CD8-positive, alpha-beta memory T cell (primary cell): ENCODE measurements around the gene SYP. TPM values are rescaled to one million over a fixed set of nuclear protein-coding genes. Genes with fewer than 3 reads are reported as not detected.

ENCODE experiments used
- CTCF ChIA-PET: fragments of 350-600 bp; sonication (Branson Sonifier 250); formaldehyde crosslinking; loops from one replicate; lab custom pipeline; 2021; ENCODE audit warnings: antibody characterized with exemption; lab: Charles Lee
- POLR2A ChIA-PET: fragments of 350-600 bp; sonication (Branson Sonifier 250); formaldehyde crosslinking; loops from one replicate; lab custom pipeline; 2021; ENCODE audit warnings: antibody characterized with exemption; lab: Charles Lee
- DNase-seq, 5 donors: peaks; one replicate each; pipeline versions ENCODE4 v3.0.0 to v3.0.0-alpha.2; 2020 to 2022; ENCODE audit warnings: mixed read lengths in 1 of 5
- H3K27ac ChIP-seq: one replicate; pipeline ENCODE4 v1.7.0; 2013; ENCODE audit warnings: low read depth, mild to moderate bottlenecking, low read length, moderate library complexity
- H3K27me3 ChIP-seq: 2 replicates; pipeline ENCODE4 v1.7.0; 2013; ENCODE audit warnings: low read length, mild to moderate bottlenecking; ENCODE audit not compliant: insufficient read depth, poor library complexity, severe bottlenecking
- H3K36me3 ChIP-seq: 2 replicates; pipeline ENCODE4 v1.7.0; 2013; ENCODE audit warnings: mild to moderate bottlenecking, low read length, moderate library complexity; ENCODE audit not compliant: insufficient read depth
- H3K4me1 ChIP-seq: 2 replicates; pipeline ENCODE4 v1.7.0; 2013; ENCODE audit warnings: mild to moderate bottlenecking, low read length, moderate library complexity; ENCODE audit not compliant: insufficient read depth
- H3K4me3 ChIP-seq: 2 replicates; pipeline ENCODE4 v1.7.0; 2013; ENCODE audit warnings: mild to moderate bottlenecking, low read length
- H3K9me3 ChIP-seq: 2 replicates; pipeline ENCODE4 v1.7.0; 2013; ENCODE audit warnings: mild to moderate bottlenecking, low read length
- H3K27ac Mint-ChIP-seq, 8 donors: one replicate each; pipeline ENCODE4 v1.8.0; 2020 to 2021; ENCODE audit warnings: mixed read lengths in 8 of 8, mild to moderate bottlenecking in 6 of 8, inconsistent platforms in 3 of 8, moderate library complexity in 3 of 8
- H3K27me3 Mint-ChIP-seq, 2 donors: one replicate each; pipeline ENCODE4 v1.8.0; 2020 to 2021; ENCODE audit warnings: mixed read lengths in 2 of 2, mild to moderate bottlenecking in 1 of 2, moderate library complexity in 1 of 2
- H3K36me3 Mint-ChIP-seq, 3 donors: one replicate each; pipeline ENCODE4 v1.8.0; 2020 to 2021; ENCODE audit warnings: mixed read lengths in 3 of 3, inconsistent platforms in 1 of 3, mild to moderate bottlenecking in 1 of 3
- H3K4me1 Mint-ChIP-seq, 3 donors: one replicate each; pipeline ENCODE4 v1.8.0; 2020 to 2021; ENCODE audit warnings: mixed read lengths in 3 of 3, inconsistent platforms in 1 of 3, mild to moderate bottlenecking in 1 of 3
- H3K4me3 Mint-ChIP-seq, 7 donors: one replicate each; pipeline ENCODE4 v1.8.0; 2020 to 2021; ENCODE audit warnings: mixed read lengths in 7 of 7, mild to moderate bottlenecking in 6 of 7, moderate library complexity in 4 of 7, inconsistent platforms in 2 of 7
- H3K9me3 Mint-ChIP-seq, 5 donors: one replicate each; pipeline ENCODE4 v1.8.0; 2020 to 2022; ENCODE audit warnings: mixed read lengths in 5 of 5, mild to moderate bottlenecking in 3 of 5, moderate library complexity in 2 of 5, inconsistent platforms in 1 of 5
- polyA plus RNA-seq: library from polyadenylated mRNA; unstranded; fragments of 300-500 nt; fragmentation: Illumina TruSeq; gene quantifications from one replicate; pipeline ENCODE4 v1.2.3, GENCODE V29; 2021
- total RNA-seq, 2 experiments: library from RNA; stranded (reverse); gene quantifications; one replicate each; pipeline ENCODE4 v1.2.3, GENCODE V29; 2021

Gene SYP
- total RNA-seq: 1 to 10 TPM; 1.9 to 2.5 TPM
- 0.25 TPM for polyA plus RNA-seq

- peak within 1 kb of the TSS; percentile 44 for H3K4me3 ChIP-seq
- peak; percentile 83 to 92 (median 86) for DNase-seq
- H3K4me1 Mint-ChIP-seq: peaks cover 3 to 14% (median 7%) of the 10 kb centered on the region in 3 donors
- H3K4me1 ChIP-seq: no peaks in the 10 kb centered on the region
- peaks cover 0 to 1% (median 0%) of the 10 kb centered on the region in 3 donors for H3K36me3 Mint-ChIP-seq
- H3K27ac Mint-ChIP-seq: peak within 1 kb of the TSS in 7 of 8 donors; percentile 19 to 71 (median 50)
- H3K27me3 Mint-ChIP-seq: peaks cover 0 to 2% of the 10 kb centered on the region in 2 donors
- no peaks in the 10 kb centered on the region for H3K9me3 Mint-ChIP-seq
- H3K36me3 ChIP-seq: no peaks in the 10 kb centered on the region
- H3K4me3 Mint-ChIP-seq: peak within 1 kb of the TSS; percentile 53 to 82 (median 64)
- POLR2A ChIA-PET: no interaction called here
- no peak within 1 kb of the TSS for H3K27ac ChIP-seq
- no peaks in the 10 kb centered on the region for H3K27me3 ChIP-seq
- H3K9me3 ChIP-seq: no peaks in the 10 kb centered on the region
- CTCF ChIA-PET: no interaction called here
Measured at GRCh38 chrX:49199906-49200771, at the start of gene SYP. Gene SYP (minus strand): TSS chrX:49200193. CDS start chrX:49200186, 7 bp downstream.

DNA sequence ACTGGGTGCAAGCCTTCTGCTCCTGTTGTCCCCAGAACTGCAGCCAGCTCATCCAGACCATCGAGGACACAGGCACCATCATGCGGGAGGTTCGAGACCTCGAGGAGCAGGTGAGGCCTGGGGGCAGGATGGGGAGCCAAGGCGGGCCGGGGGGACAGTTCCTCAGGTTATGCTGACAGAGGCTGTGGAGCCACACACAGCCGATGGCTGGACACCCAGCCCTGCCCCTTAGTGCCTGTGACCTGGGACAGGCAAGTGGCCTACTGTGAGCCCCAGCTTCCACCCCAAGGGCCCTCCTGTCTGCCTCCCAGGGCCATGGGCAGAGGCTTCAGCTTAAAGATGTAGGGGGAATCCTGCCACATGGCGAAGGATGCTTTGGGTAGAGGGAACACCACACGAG is 49.6 kb upstream of the SYP start:
- Mint-ChIP-seq H3K27ac (peak overlapping the region in 1 of 8 donors; percentile 17), H3K27me3 (peaks cover 0 to 6% of the 10 kb centered on the region in 2 donors), H3K4me3 (no peak overlapping the region), H3K9me3 (no peaks in the 10 kb centered on the region), H3K36me3 (peaks cover 0 to 51% (median 2%) of the 10 kb centered on the region in 3 donors), H3K4me1 (peaks cover 5 to 8% (median 7%) of the 10 kb centered on the region in 3 donors)
- Histone ChIP-seq H3K4me3 (no peak overlapping the region), H3K4me1 (no peaks in the 10 kb centered on the region), H3K36me3 (no peaks in the 10 kb centered on the region), H3K27me3 (no peaks in the 10 kb centered on the region), H3K27ac (no peak overlapping the region), H3K9me3 (no peaks in the 10 kb centered on the region)
- DNase-seq: no peak
- ChIA-PET POLR2A (no interaction called here), CTCF (interaction anchor here (1.1 kb wide), 1 partner anchor 14 kb away, joined by 3 read pairs; no protein-coding TSS in a partner anchor)

DNA sequence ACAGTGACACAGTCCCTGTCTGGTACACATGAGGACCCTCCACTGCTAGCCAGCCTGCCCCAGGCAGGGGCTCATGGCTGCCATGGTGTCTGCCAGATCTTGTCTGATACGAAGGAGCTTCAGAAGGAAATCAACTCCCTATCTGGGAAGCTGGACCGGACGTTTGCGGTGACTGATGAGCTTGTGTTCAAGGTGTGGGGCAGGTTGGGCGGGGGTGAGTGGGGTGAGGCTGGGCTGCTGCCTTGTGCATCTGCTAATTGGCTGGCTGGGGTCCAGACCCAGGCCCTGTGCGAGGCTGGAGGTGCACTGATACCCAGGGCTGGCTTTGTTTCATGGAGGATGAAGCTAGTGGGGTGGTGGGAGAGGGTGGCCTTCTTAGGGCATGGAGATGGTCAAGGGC is 49.1 kb upstream of the SYP start:
- Histone ChIP-seq H3K36me3 (no peaks in the 10 kb centered on the region), H3K4me3 (no peak overlapping the region), H3K27me3 (no peaks in the 10 kb centered on the region), H3K9me3 (no peaks in the 10 kb centered on the region), H3K4me1 (no peaks in the 10 kb centered on the region), H3K27ac (no peak overlapping the region)
- Mint-ChIP-seq H3K9me3 (no peaks in the 10 kb centered on the region), H3K27me3 (peaks cover 0 to 6% of the 10 kb centered on the region in 2 donors), H3K4me1 (peaks cover 5 to 8% (median 7%) of the 10 kb centered on the region in 3 donors), H3K4me3 (no peak overlapping the region), H3K36me3 (peaks cover 0 to 55% (median 3%) of the 10 kb centered on the region in 3 donors), H3K27ac (no peak overlapping the region)
- ChIA-PET CTCF (no interaction called here), POLR2A (no interaction called here)
- no peak for DNase-seq

GRCh38 chrX:49247916-49248811 is 48.2 kb upstream of the SYP start:
- Mint-ChIP-seq H3K27me3 (peaks cover 0 to 6% of the 10 kb centered on the region in 2 donors), H3K9me3 (no peaks in the 10 kb centered on the region), H3K4me1 (peaks cover 5 to 8% (median 7%) of the 10 kb centered on the region in 3 donors), H3K36me3 (peaks cover 0 to 63% (median 5%) of the 10 kb centered on the region in 3 donors), H3K4me3 (no peak overlapping the region), H3K27ac (peak overlapping the region in 1 of 8 donors; percentile 23)
- DNase-seq: no peak
- H3K27me3 ChIP-seq: no peaks in the 10 kb centered on the region
- no peaks in the 10 kb centered on the region for H3K9me3 ChIP-seq
- CTCF ChIA-PET: interaction anchor here (1.1 kb wide), 1 partner anchor 43 kb away, joined by 4 read pairs; no protein-coding TSS in a partner anchor
- no peaks in the 10 kb centered on the region for H3K36me3 ChIP-seq
- H3K4me1 ChIP-seq: no peaks in the 10 kb centered on the region
- POLR2A ChIA-PET: interaction anchor here (0.6 kb wide), 1 partner anchor 283 kb away, joined by 4 read pairs; no protein-coding TSS in a partner anchor
- no peak overlapping the region for H3K4me3 ChIP-seq
- H3K27ac ChIP-seq: no peak overlapping the region

DNA sequence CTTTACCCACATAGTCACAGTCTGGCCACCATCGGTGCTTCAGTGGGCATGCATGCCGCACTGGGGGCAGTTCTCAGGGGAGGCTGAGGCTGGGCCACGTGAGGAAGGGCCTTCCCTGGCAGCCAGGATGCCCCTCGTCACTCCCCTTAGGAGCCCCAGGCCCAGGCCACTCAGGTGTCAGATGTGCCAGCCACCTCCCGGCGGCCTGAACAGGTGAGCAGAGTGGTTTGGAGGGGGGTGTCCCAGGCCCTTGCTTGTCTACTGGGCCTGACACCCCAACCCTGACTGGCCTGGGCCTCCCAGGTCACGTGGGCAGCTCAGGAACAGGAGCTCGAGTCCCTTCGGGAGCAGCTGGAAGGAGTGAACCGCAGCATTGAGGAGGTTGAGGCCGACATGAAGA is 47.4 kb upstream of the SYP start:
- Mint-ChIP-seq H3K36me3 (peaks cover 0 to 66% (median 5%) of the 10 kb centered on the region in 3 donors), H3K4me3 (no peak overlapping the region)
- POLR2A ChIA-PET: interaction anchor here (0.6 kb wide), 1 partner anchor 282 kb away, joined by 4 read pairs; no protein-coding TSS in a partner anchor

DNA sequence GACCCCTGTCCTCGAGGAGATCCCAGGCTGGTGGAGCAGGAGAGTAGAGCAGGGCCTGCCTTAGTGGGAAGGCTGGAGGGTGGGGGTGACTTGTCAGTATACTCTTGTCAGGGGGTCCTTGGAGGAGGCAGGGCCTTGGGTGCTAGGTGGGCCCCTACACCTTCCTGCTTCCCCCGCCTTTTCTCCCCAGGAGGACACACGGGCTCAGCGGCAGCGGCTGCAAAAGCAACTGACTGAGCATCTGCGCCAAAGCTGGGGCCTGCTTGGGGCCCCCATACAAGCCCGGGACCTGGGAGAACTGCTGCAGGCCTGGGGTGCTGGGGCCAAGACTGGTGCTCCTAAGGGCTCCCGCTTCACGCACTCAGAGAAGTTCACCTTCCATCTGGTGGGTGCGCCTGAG is 46.5 kb upstream of the SYP start:
- H3K4me3 ChIP-seq: no peak overlapping the region
- H3K4me1 ChIP-seq: no peaks in the 10 kb centered on the region
- peaks cover 0 to 68% (median 5%) of the 10 kb centered on the region in 3 donors for H3K36me3 Mint-ChIP-seq
- H3K4me1 Mint-ChIP-seq: peaks cover 5 to 8% (median 7%) of the 10 kb centered on the region in 3 donors
- H3K36me3 ChIP-seq: no peaks in the 10 kb centered on the region
- POLR2A ChIA-PET: no interaction called here
- no peak for DNase-seq
- H3K27me3 ChIP-seq: no peaks in the 10 kb centered on the region
- no peaks in the 10 kb centered on the region for H3K9me3 Mint-ChIP-seq
- no peaks in the 10 kb centered on the region for H3K9me3 ChIP-seq
- H3K27me3 Mint-ChIP-seq: peaks cover 0 to 6% of the 10 kb centered on the region in 2 donors
- CTCF ChIA-PET: no interaction called here
- H3K27ac Mint-ChIP-seq: no peak overlapping the region
- no peak overlapping the region for H3K27ac ChIP-seq
- H3K4me3 Mint-ChIP-seq: no peak overlapping the region

More for the DNA sequence above, 47.4 kb upstream of the SYP start:
- H3K27me3 ChIP-seq: no peaks in the 10 kb centered on the region
- no peaks in the 10 kb centered on the region for H3K36me3 ChIP-seq
- DNase-seq: no peak
- Mint-ChIP-seq H3K4me1 (peaks cover 5 to 8% (median 7%) of the 10 kb centered on the region in 3 donors), H3K27me3 (peaks cover 0 to 6% of the 10 kb centered on the region in 2 donors), H3K9me3 (no peaks in the 10 kb centered on the region), H3K27ac (no peak overlapping the region)
- no peaks in the 10 kb centered on the region for H3K4me1 ChIP-seq
- no peaks in the 10 kb centered on the region for H3K9me3 ChIP-seq
- CTCF ChIA-PET: no interaction called here
- H3K27ac ChIP-seq: no peak overlapping the region
- no peak overlapping the region for H3K4me3 ChIP-seq

DNA sequence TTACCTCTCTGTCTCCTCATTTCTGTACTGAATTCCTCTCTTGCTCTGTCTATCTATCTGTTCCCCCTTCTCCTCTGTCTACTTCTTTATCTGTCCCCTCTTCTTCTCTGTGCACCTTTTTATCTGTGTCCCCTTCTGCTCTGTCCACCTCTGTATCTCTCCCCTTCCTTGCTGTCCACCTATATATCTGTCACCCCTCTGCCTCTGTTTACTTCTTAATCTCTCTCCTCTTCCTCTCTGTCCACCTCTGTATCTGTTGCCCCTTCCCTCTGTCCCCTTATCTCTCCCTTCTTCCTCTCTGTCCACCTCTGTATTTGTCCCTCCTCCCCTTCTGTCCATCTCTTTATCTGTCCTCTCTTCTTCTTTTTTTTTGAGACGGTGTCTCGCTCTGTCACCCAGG is 44.2 kb upstream of the SYP start:
- Mint-ChIP-seq H3K36me3 (peaks cover 0 to 71% (median 5%) of the 10 kb centered on the region in 3 donors), H3K27me3 (peaks cover 0 to 2% of the 10 kb centered on the region in 2 donors), H3K27ac (peak overlapping the region in 1 of 8 donors; percentile 19), H3K4me1 (peaks cover 4 to 14% (median 6%) of the 10 kb centered on the region in 3 donors), H3K9me3 (no peaks in the 10 kb centered on the region), H3K4me3 (peak overlapping the region in 1 of 7 donors; percentile 15)
- Histone ChIP-seq H3K27ac (no peak overlapping the region), H3K36me3 (no peaks in the 10 kb centered on the region), H3K4me1 (peaks cover 5% of the 10 kb centered on the region), H3K4me3 (no peak overlapping the region), H3K9me3 (no peaks in the 10 kb centered on the region), H3K27me3 (no peaks in the 10 kb centered on the region)
- DNase-seq: no peak
- CTCF ChIA-PET: no interaction called here
- POLR2A ChIA-PET: no interaction called here
